Suppressor macrophage treated with lipopolysaccharide for 1 hour (primary cell): ENCODE measurements around the gene ZBTB1.

Experiments used
- DNase-seq, 3 donors: peaks; one replicate each; pipeline ENCODE4 v3.0.0-alpha.2; 2020 to 2022

The ZBTB1 gene

DNA sequence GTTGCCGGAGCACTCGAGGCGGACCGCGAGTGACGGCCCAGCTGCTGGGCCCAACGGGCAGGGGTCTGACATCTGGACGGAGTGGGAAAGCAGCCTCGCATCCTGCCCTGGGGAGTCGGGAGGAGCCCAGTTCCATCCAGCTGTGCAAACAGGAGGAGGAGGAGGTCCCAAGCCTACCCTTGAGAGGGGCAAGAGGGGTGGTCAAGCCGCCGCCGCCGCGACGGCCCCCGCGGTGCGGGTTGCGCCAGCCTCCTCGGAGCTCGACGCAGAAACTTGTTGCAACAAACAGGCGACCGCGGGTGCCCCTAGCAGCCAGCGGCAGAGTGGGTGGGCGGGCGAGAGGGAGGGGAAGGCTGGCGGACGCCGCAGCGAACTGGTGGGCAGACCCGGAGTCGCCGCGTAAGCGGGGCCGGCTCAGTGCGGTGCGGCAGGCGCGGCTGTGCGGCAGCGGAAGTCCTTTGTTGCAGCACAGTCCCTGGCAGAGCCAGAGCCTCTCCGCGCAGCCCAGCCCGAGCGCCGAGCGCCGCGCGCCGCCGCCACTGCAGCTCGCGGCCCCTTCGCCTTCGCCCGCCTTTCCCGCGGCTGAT, at the start of gene ZBTB1:
Gene ZBTB1 (plus strand): TSS at position 461 of the 587 bp plus-strand sequence. CDS start 16,735 bp downstream, outside the sequence.
- peak; percentile 91 to 95 (median 92) for DNase-seq

- no peak for DNase-seq
Measured at GRCh38 chr14:64459405-64460136, 45.0 kb upstream of the ZBTB1 start.

- DNase-seq, result no peak
Measured at GRCh38 chr14:64461221-64461620, 43.3 kb upstream of the ZBTB1 start.

DNA sequence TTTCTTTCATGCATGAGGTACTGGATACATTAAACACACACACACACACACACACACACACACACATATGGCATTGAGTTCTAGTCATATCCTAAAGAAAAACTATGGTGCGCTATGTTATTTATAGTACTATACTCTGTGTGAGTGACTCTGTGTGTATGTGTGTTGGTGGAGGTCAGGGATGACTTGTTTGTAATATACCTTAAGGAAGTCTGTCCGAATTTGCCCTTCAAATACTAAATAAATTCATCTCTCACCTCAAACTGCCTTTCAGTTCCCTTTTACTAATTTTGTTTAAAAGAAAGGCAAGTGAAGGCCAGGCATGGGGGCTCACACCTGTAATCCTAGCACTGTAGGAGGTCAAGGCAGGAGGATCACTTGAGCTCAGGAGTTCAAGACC, 41.4 kb upstream of the ZBTB1 start:
- DNase-seq, result no peak

- DNase-seq, result no peak
Measured at GRCh38 chr14:64463873-64464272, 40.7 kb upstream of the ZBTB1 start.

DNA sequence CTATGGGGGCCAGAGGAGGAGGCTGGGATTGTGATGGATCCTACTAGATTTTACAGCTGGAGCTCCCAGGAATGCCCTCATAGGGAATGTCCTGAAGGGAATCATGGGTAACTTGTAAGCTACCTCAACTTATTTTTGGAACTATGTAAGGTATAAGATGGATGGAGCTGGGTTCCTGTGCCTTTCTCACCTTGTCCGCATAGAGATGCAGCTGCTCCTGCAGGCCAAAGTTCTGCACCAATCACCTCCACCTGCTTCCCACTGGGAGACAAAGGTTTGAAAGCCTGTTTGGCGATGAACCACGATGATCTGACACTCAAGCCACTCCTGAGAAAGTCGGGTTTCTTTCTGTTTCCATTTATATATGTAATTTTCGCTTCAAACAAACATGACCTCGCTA, 39.9 kb upstream of the ZBTB1 start:
- DNase-seq, result no peak

GRCh38 chr14:64465191-64465822, 39.3 kb upstream of the ZBTB1 start, which contains the start of gene AKAP5:
TSS of gene AKAP5 (plus strand) at chr14:64465499. CDS start at chr14:64468395, 2,896 bp downstream.
- peak in 2 of 3 donors; percentile 12 to 48 for DNase-seq

DNA sequence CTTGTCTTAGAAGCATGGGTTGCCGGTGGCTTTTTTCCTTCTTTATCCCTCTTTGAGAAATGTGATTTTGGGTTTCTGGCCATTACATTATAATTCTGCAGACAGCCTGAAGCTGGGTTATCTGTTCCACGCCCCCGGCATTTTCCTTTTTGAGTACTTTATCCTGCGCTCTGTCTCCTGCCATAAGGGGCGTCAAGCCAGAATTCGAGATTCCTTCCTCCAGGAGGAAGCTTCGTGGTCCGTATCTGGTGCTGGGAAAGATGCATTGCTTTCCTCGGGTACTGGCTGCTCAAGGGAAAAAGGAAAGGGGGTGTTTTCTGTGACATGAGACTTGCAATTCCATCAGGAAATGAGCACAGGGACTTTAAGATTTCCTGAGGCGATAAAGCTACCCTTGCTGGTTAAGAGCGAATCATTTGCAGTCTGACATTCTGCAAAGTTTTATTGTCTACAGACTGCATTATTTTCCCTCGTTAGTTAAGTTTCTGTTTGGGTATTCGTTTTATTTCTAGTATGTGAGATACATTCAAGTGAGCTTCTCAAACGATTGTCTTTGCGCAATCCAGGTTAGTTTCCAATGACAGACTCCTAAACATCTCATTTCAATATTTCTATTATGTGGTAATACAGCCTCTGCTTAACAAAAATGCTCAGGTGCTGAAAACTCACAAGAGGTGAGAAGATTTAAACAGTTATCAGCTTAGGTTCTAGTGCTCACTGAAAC, 38.6 kb upstream of the ZBTB1 start:
- DNase-seq, result peak; percentile 12 to 27 (median 17)

DNA sequence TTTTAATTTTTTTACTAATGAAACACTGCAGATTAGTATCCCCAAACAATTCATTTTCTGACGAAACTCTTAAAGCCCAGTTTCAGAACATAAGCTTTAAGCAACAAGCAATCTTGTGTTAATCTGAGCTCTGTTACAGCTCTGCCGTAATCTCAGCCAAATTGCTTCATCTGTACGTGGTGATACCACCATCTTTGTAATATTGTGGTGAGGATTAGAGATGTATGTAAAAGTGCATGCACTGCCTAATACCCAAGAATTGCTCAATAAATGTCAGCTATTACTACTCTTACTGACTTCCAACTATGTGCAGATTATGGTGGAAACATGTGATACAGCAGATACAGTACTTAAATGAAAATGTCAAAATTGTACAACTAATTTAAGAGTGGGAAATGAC, 37.5 kb upstream of the ZBTB1 start:
- DNase-seq, result peak; percentile 10 to 43 (median 41)

- no peak for DNase-seq
Measured at GRCh38 chr14:64467566-64467965, 37.0 kb upstream of the ZBTB1 start.

DNA sequence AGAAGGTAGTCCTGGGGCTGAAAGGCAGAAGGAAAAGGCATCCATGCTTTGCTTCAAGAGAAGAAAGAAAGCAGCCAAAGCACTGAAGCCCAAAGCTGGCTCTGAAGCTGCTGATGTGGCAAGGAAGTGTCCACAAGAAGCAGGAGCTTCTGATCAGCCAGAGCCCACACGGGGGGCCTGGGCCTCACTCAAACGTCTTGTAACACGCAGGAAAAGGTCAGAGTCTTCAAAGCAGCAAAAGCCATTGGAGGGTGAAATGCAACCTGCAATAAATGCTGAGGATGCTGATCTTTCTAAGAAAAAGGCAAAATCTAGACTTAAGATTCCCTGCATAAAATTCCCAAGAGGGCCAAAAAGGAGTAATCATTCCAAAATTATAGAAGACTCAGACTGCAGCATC, 36.1 kb upstream of the ZBTB1 start:
- no peak for DNase-seq

GRCh38 chr14:64474041-64474440, 30.5 kb upstream of the ZBTB1 start:
- no peak for DNase-seq

DNA sequence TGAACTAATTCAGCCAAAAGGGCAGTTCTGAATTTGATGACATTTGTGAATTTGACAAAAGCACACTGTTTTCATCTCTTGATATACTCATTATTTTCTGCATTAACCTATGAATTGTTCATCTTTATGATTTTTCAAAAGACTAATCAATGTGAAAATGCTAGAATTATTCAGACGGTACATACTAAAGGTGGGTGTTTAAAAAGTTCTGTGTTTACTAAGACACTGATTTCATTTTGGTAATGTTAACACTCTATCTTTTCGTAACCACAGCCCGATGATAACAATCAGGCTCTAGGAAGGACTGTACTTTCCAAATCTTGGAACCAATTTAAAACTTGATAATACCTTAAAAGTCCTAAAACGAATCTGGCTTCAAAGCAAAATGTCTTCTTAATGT, 29.9 kb upstream of the ZBTB1 start:
- no peak for DNase-seq

DNA sequence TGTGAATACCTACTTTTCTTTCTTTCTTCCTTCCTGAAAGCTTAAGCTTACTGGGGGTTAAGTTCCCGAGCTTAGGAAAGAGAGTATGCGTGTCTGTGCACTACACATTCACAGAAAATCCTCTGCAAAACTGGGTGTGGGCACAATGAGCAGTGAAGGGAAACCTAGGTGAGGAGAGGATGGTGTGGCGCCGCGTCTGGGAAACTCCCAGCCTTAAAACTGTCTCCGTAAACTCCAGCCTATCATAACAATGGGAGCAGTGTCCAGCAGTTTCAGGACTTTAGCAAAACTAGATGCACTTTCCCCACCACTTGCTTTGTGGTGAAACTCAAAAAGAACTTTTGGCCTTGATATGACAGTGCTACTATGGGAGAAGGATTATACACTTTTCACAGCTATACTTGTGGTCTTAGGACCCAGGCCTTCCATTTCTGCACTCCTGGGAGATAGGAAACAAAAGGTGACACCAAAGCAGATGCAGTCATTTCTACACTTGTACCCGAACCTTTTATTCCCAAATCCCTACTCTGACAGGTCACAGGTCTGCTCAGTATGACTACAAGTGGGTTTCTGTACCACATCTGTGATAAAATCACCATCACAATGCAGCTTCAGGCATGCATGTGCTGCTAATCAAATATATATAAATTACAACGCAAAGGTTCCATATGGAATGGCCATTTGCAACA, 28.8 kb upstream of the ZBTB1 start:
- DNase-seq, result no peak

DNA sequence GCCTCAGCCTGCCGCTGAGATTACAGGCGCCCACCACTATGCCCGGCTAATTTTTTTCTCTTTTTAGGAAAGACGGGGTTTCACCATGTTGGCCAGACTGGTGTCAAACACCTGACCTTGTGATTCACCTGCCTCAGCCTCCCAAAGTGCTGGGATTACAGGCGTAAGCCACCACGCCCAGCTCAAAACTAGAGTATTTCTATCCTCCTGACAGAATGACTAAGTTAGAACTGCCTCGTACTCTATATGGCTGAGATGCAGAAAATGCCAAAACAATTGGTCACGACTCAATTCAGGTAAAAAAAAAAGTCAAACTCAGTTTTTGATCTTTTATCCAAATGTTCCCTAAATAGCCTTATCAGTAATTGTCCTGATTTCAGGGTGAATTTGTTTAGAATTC, 28.1 kb upstream of the ZBTB1 start:
- no peak for DNase-seq

- DNase-seq, result peak; percentile 45 to 66 (median 53)
Measured at GRCh38 chr14:64478634-64479250, 25.8 kb upstream of the ZBTB1 start.

DNA sequence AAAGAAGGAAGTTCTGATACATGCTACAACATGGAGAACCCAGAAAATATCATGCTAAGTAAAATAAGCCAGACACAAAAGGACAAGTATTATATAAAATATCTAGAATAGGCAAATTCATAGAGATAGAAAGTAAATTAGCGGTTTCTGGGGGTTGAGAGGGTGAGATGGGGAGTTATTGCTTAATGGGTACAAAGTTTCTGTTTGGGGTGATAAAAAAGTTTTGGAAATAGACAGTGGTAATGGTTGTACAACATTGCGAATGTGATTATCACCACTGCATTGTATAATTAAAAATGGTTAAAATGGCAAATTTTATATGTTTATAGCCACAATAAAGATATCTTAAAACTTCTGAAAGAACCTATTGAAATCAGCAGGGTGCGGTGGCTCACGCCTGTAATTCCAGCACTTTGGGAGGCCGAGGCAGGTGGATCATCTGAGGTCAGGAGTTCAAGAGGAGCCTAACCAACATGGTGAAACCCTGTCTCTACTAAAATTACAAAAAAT, 15.9 kb upstream of the ZBTB1 start:
- no peak for DNase-seq

GRCh38 chr14:64491637-64492036, 12.9 kb upstream of the ZBTB1 start:
- no peak for DNase-seq

DNA sequence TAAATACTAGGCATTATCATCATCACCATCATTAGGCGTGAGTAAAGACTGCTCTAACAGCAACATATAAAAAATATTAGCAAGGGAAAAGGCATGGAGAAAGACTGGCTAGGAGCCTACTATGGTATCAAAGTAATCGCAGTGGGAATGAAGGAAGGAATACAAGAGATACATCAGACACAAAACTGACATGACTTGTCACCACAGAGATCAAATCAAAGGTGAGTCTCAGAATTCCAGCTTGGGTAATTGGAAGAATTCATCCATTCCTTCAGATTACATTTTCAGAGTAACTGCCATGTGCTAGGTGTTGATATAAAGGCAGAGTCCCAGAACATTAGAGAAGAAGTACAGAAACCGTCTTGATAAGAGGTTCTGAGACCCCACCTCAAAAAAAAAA, 11.1 kb upstream of the ZBTB1 start:
- no peak for DNase-seq

DNA sequence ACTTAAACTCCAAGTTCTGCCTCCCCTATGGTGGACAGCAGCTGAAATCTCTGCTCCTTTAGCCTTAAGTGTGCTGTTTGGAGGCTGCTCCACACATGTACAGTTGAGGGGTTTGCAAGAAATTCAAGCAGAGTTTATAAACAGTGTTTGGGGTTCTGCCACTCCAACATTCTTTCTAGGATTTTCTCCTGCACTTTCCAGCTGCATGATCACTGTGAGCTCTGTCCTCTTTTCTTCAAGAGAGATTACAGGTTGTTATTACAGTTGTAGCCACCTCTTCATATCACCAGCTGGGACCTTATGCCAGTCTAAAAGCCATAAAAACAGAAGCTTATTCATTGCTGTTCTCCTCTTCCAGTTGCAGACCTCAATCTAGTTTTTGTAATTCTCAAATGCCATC, 9.3 kb upstream of the ZBTB1 start:
- no peak for DNase-seq

GRCh38 chr14:64496764-64497163, 7.8 kb upstream of the ZBTB1 start:
- DNase-seq, result no peak

DNA sequence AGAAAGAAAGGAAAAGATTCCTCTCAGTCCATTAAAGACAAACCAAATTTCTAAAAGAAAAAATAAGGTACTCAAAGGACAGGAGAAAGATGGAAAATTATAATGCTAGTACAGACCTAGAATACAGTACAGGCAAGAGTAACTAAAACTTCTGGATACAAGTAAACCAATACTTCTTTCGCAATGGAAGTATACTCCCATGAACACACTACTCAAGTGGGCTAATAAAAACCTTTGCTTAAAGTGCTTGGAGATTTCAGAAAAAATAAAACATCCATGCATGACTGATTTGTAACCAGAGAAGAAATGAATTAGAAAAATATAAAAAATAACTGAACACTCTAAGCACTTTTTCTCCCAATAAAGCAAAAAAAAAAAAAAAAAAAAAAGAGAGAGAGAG, 4.5 kb upstream of the ZBTB1 start:
- DNase-seq, result no peak
